GM19397 (cell line): Measurements from ENCODE around the gene COQ8A.
"Not testable (repeated sequence)": the region's sequence is repeated elsewhere in the genome, so short reads cannot be mapped to it uniquely, and the experiment has no call there.

Experiments
- ATAC-seq: cut with Tn5 transposase; IDR thresholded peaks from one replicate; pipeline ENCODE4 v1.9.1; 2021; ENCODE audit warnings: mild to moderate bottlenecking, moderate library complexity; ENCODE audit not compliant: unreplicated experiment

The COQ8A gene

DNA sequence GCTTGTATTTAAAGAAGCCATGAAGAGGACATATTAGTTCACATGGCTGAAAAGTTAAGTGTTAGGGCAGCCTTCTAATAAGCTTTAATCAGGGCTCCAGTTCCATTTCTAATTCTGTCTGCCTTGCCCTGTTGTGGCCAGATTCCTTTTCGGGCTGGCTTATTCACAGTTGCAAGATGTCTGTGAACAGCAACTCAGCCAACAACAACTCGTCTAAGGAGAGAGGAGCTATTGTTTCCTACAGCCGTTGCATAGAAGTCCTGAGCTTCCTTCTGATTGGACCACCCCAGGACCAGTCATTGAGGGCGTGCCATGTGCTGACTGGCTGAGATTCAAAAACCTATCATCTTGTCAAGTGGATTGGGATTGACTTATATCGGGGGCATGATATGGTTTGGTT lies 18.6 kb upstream of the COQ8A start:
- no peak for ATAC-seq

DNA sequence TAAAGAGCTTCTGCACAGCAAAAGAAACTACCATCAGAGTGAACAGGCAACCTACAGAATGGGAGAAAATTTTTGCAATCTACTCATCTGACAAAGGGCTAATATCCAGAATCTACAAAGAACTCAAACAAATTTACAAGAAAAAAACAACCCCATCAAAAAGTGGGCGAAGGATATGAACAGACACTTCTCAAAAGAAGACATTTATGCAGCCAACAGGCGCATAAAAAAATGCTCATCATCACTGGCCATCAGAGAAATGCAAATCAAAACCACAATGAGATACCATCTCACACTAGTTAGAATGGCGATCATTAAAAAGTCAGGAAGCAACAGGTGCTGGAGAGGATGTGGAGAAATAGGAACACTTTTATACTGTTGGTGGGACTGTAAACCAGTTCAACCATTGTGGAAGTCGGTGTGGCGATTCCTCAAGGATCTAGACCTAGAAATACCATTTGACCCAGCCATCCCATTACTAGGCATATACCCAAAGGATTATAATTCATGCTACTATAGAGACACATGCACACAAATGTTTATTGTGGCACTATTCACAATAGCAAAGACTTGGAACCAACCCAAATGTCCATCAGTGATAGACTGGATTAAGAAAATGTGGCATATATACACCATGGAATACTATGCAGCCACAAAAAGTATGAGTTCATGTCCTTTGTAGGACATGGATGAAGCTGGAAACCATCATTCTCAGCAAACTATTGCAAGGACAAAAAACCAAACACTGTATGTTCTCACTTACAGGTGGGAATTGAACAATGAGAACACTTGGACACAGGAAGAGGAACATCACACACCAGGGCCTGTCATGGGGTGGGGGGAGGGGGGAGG lies 10.6 kb upstream of the COQ8A start:
- not testable (repeated sequence) for ATAC-seq

DNA sequence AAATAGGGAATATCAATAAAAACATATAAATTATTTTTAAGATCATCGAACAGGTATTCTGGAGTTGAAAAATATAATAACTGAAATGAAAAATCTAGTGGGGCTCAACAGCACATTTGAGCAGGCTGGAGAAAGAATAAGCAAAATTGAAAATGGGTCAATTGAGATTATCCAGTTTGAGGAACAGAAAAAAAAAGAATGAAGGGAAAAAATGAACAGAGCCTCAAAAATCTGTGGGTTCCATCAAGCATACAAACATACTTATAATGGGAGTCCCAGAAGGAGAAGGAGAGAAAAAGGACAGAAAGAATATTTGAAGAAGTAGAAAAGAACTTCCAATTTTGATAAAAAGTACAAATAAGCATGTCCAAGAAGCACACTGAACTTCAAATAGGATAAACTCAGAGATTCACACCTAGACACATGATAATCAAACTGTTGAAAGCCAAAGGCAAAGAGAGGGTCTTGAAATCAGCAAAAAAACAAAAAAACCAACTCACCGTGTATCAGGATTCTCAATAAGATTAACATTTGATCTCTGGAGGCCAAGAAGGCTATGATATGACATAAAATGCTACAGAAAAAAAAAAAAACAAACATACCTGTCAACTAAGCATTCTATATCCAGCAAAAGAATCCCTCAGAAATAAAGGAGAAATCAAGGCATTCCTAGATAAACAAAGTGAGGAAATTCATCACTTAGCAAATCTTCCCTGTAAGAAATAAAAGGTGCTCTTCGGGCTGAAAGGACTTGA lies 5.4 kb upstream of the COQ8A start:
- ATAC-seq, result no peak

- ATAC-seq, result no peak
Measured at GRCh38 chr1:226937940-226938725, 2.0 kb upstream of the COQ8A start.

GRCh38 chr1:226938903-226939437 lies 1.1 kb upstream of the COQ8A start:
- no peak for ATAC-seq

GRCh38 chr1:226939438-226940028 lies 561 bp upstream of the COQ8A start:
- peak; percentile 33 for ATAC-seq

DNA sequence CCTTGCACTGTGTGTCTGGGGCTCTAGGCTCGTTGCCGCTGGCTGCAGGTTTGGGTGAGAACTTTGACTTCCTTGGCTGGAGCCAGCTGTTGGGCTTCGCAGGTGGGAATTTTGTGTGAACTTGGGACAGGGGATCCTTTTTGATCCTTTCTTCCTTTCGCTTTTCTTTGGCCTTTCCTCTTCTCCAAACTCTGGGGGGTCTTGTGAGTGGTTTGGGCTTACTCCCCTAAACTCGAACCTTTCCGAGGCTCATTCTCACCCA lies 643 bp downstream of the COQ8A start:
- ATAC-seq, result no peak

DNA sequence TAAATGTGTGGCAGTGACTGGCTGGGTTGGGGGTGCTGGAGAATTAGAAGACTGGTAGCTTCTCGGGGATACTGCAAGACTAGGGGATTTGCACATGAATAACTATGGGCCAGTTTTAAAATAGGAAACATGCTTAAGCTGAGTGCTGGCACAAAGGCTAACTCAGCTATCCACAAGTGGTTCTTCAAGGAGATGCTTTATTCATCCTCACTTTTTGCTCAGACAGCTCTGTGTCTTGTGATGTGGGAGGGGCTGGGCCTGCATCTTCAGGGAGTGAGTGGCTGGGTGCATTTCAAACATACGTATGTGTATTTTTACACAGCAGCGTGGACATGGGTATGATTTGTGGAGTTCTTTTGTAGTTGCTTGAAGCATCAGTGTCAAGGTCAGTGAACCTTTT lies 2.3 kb downstream of the COQ8A start:
- ATAC-seq, result no peak

DNA sequence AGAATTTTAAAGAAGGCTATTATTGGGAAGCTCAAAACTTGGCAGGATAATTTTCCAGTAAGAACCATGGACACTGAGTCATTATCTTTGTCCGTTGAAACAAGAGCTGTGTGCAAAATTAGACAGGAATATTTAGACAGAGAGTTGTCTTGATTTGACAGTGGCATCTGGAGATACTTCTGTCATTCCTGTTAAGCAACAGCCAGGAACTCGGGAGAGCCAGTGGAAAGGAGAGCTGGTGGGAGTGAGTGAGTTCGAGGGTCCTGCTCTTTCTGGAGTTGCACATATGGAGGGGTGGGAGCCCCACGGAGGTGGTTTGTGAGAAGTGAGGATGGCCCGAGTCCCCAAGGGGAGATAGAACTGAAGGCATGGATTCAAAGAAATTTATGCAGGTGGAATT lies 3.1 kb downstream of the COQ8A start:
- no peak for ATAC-seq

DNA sequence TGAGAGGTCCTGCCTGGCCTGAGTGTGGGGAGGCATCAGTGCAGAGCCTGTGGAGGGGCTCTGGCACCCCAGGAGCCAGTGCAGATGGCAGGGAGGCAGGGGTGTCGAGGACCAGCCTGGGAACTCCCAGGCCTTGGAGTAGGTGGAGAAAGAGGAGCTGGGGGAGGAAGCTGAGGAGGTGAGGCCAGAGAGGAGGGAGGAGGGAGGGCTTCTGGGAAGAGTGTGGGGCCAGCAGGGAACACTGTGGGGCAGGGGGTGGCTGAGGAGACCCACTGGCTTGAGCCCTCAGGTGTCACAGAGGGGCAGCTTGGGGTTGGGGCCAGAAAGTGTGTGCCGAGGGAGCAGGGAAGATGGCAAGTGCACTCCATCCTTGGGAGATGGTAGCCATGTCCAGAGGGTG lies 3.8 kb downstream of the COQ8A start:
- no peak for ATAC-seq

DNA sequence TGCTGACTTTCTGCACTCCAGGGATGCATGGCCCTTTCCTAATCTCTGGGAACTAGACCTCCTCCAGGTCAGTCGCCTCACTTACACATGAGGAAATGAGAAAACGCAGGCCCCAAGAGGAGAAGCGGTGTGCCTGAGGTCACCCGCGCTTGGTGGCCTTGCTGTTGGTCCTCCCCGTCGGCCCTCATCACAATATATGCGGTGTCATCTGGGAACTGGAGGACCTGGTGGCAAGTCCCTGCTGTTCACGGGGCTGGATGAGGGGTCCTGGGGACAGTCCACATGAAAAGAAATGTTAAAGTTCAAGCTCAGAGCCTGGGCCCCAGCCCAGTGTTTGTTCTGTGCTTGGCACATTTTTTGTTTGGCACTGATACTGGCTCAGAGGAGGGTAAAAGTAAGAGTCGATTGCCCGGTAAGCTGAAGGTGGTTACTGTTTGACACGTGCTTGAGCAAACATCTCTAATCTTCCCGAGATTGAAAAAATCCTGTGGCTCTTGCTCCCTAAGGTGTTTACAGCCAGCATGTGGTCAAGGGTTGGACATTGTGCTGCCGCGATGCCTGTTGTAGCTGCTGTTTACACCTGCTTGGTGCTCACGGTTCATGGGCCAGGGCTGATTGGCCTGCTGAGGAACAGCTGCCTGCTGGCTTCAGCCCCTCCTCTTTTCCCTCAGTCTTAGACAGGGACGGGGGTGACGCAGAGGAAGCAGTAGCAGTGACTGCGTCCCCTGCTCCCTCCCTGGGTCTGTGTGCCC lies 5.2 kb downstream of the COQ8A start:
- no peak for ATAC-seq

DNA sequence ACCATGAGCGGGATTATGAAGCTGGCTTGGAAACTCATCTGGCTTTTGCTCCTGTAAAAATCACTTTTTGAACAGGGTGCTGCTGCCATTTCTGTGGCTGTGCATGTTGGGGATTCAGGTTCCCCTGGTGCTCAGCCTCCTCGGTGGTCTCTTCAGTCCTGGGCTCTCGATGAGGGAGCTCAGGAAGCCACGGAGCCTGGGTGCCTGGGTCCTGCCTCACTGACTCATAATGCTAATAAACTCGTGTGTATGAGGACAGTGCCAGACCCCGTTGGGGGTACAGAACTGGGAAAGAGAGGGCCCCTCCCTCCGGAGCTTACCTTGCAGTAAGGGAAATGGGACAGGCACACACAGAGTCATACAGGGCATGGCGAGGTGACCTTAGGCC lies 5.8 kb downstream of the COQ8A start:
- ATAC-seq, result no peak

GRCh38 chr1:226946285-226946684 lies 6.2 kb downstream of the COQ8A start:
- ATAC-seq, result no peak

GRCh38 chr1:226946841-226947240 lies 6.7 kb downstream of the COQ8A start:
- ATAC-seq, result no peak

DNA sequence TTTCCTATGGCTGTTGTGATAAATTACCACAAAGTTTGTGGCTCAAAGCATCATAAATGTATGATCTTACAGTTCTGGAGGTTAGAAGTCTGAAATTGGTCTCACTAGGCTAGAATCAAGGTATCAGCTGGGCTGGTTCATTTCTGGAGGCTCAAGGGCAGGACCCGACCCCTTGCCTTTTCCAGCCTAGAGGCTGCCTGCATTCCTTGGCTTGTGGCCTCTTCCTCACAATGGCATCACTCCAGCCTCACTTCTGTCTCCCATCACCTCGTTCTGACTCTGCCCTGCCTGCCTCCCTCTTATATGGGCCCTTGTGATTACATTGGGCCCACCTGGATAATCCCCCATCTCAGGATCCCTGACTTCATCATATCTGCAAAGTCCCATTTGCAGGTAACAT lies 8.0 kb downstream of the COQ8A start:
- no peak for ATAC-seq

DNA sequence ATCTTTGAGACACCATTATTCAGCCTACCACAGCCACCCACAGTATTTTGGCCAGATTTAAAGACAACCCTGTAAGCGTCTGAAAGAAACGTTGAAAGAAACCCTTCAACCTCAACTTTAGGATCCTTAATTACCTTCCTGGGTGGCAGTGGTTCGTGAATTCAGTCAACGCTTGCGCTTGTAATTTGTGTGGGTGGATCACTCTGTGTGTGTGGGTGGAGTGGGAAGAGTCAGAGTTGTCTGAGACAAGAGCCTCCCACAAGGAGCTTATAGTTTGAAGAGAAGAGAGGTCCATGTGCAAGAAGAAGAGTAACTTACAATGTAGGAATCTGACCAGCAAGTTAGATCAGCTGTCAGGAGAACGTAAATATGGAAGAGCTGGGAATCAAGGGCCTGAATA lies 8.4 kb downstream of the COQ8A start:
- no peak for ATAC-seq

- ATAC-seq, result no peak
Measured at GRCh38 chr1:226948996-226949395, 8.9 kb downstream of the COQ8A start.

DNA sequence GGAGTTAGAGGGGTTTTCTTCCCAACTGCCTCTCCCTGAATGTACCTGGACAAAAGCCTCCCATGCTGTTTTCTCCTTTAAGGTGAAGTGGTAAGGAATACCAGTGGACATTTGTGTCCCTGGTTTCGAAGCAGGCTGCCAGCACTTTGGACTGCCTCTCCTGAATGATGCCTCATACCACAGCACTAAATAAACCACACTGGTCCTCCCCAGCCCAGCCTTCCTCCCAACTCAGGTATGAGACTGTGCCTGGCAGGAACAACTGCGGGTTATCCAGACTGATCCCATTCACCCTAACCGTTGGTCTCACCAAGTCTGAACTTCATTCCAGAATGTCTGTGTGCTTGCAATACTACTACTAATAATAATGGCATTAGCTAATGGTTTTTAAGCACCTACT lies 9.3 kb downstream of the COQ8A start:
- ATAC-seq, result no peak

DNA sequence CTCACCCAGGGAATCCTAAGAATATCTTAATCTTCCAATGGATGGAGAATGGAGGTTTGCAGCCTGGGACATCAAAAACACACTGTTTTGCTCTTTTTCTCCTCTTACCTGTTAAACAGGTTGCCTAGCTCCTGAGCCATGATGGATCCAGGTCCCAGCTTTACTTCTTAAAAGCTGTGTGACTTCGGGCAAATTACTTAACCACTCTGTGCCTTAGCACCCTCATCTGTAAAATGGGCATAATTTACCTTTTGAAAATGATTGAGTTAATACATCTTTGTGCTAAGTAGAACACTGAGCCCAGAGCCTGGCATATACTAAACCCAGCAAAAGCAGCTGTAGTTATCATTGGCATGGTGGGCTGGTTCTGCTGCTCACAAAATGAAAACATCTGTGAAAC lies 10.2 kb downstream of the COQ8A start:
- ATAC-seq, result no peak

GRCh38 chr1:226950871-226951270 lies 10.8 kb downstream of the COQ8A start:
- ATAC-seq, result no peak
